ENCODE data around the gene FAM174C.

- TF ChIP-seq TEAD4 (CRISPR knock-in tag; IDR thresholded peaks at IDR 0.05) = no peak
- TF ChIP-seq CTCF (IDR thresholded peaks at IDR 0.05) = no peak
- TF ChIP-seq, protein P1, sequence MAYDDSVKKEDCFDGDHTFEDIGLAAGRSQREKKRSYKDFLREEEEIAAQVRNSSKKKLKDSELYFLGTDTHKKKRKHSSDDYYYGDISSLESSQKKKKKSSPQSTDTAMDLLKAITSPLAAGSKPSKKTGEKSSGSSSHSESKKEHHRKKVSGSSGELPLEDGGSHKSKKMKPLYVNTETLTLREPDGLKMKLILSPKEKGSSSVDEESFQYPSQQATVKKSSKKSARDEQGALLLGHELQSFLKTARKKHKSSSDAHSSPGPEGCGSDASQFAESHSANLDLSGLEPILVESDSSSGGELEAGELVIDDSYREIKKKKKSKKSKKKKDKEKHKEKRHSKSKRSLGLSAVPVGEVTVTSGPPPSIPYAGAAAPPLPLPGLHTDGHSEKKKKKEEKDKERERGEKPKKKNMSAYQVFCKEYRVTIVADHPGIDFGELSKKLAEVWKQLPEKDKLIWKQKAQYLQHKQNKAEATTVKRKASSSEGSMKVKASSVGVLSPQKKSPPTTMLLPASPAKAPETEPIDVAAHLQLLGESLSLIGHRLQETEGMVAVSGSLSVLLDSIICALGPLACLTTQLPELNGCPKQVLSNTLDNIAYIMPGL (CRISPR knock-in tag; IDR thresholded peaks at IDR 0.05) = no peak
- no peak for TF ChIP-seq ZNF532 (CRISPR knock-in tag; IDR thresholded peaks at IDR 0.05; ENCODE audit: borderline replicate concordance)
- TF ChIP-seq KAT7 (CRISPR knock-in tag; IDR thresholded peaks at IDR 0.05; ENCODE audit: borderline replicate concordance) = no peak
- TF ChIP-seq MAX (CRISPR knock-in tag; IDR thresholded peaks at IDR 0.05) = no peak
- no peak for TF ChIP-seq ZNF317 (CRISPR knock-in tag; IDR thresholded peaks at IDR 0.05; ENCODE audit: borderline replicate concordance, low read depth)
- no peak for TF ChIP-seq ZNF219 (CRISPR knock-in tag; IDR thresholded peaks at IDR 0.05; ENCODE audit: borderline replicate concordance)
- no peak for TF ChIP-seq ARID4B (CRISPR knock-in tag; IDR thresholded peaks at IDR 0.05; ENCODE audit: borderline replicate concordance)
- TF ChIP-seq JUN (CRISPR knock-in tag; IDR thresholded peaks at IDR 0.05) = no peak
- no peak for TF ChIP-seq ATF2 (CRISPR knock-in tag; IDR thresholded peaks at IDR 0.05; ENCODE audit: borderline replicate concordance, low read depth)
- no peak for TF ChIP-seq FOXP1 (CRISPR knock-in tag; IDR thresholded peaks at IDR 0.05; ENCODE audit: borderline replicate concordance)
Observed at GRCh38 chr19:1254081-1254527, 21.2 kb upstream of the FAM174C start.

Data from WTC11 (cell line).